A549 (cell line): ENCODE results near the gene VIPR2. TPM values are rescaled to one million over a fixed set of nuclear protein-coding genes. Genes with fewer than 3 reads are reported as not detected.
A peak's percentile ranks its signal among the peaks of the same experiment; 100 is the strongest.

Experiments
- ATAC-seq, 2 experiments: fragments of 200-7000 bp in 1 of 2; fragments of >200 bp in 1 of 2; cut with Nextera tagmentation in 1 of 2; cut with Tn5 transposase in 1 of 2; 3 replicates each; pipeline versions ENCODE4 v1.8.0 to v1.9.1; 2018 to 2020; ENCODE audit warnings: mild to moderate bottlenecking in 1 of 2, moderate library complexity in 1 of 2
- CTCF ChIA-PET: fragments of 300-600 bp; sonication (Branson Sonifier 250); formaldehyde crosslinking; extraction: SDS; loops from one replicate; lab custom pipeline; 2021; ENCODE audit warnings: antibody characterized with exemption, inconsistent platforms; lab: Yijun Ruan, JAX
- POLR2A ChIA-PET: fragments of 350-600 bp; formaldehyde crosslinking; extraction: SDS; loops from one replicate; lab custom pipeline; 2021; ENCODE audit warnings: antibody characterized with exemption, inconsistent platforms; lab: Yijun Ruan, JAX
- DNase-seq, 2 experiments: peaks; one replicate each; pipeline versions ENCODE4 v3.0.0 to v3.0.0-alpha.2; 2011 to 2016; ENCODE audit warnings: low read depth in 1 of 2, low spot score in 1 of 2
- FAIRE-seq: peaks from 2 replicates; lab custom pipeline; 2011; peaks lifted over from hg19 to GRCh38; lab: Jason Lieb, UNC
- H3K27ac ChIP-seq, 2 experiments: fragments of >200 bp; sonication (Bioruptor Twin); formaldehyde crosslinking; 3 replicates each; pipeline ENCODE4 v1.5.1; 2016 to 2017
- H3K4me1 ChIP-seq: fragments of >200 bp; sonication (Bioruptor Twin); formaldehyde crosslinking; 3 replicates; pipeline ENCODE4 v1.6.1; 2016
- H3K4me2 ChIP-seq: fragments of >200 bp; sonication (Bioruptor Twin); formaldehyde crosslinking; 3 replicates; pipeline ENCODE4 v1.6.1; 2016
- H3K4me3 ChIP-seq: fragments of >200 bp; sonication (Bioruptor Twin); formaldehyde crosslinking; 3 replicates; pipeline ENCODE4 v1.5.1; 2016
- H3K9me3 ChIP-seq: fragments of >200 bp; sonication (Bioruptor Twin); formaldehyde crosslinking; 3 replicates; pipeline ENCODE4 v1.6.1; 2016
- CBX8 ChIP-seq: fragments of 200-600 bp; sonication (generic); IDR thresholded peaks from 2 replicates; pipeline ENCODE4 v1.6.1; 2016
- CHD4 ChIP-seq: fragments of 200-600 bp; sonication (generic); IDR thresholded peaks from 2 replicates; pipeline ENCODE4 v1.6.1; 2016; ENCODE audit warnings: antibody characterized with exemption, mild to moderate bottlenecking, borderline replicate concordance
- EP300 ChIP-seq, 2 experiments: fragments of >200 bp; sonication (Bioruptor Twin); formaldehyde crosslinking; IDR thresholded peaks; 2 replicates in 1 of 2; 3 replicates in 1 of 2; pipeline ENCODE4 v1.6.1; 2016 to 2017
- FOSL2 ChIP-seq, 2 experiments: fragments of 450-650 bp in 1 of 2; fragments of >200 bp in 1 of 2; sonication (Bioruptor Twin) in 1 of 2; formaldehyde crosslinking; IDR thresholded peaks; 2 replicates each; pipeline versions ENCODE4 v1.5.0 to v1.6.1; 2016 to 2020; ENCODE audit warnings: mild to moderate bottlenecking in 1 of 2, moderate library complexity in 1 of 2
- HOXA7 ChIP-seq: fragments of 250-450 bp; sonication (Bioruptor Pico); IDR thresholded peaks from 2 replicates; pipeline ENCODE4 v1.5.0; 2020; ENCODE audit warnings: mild to moderate bottlenecking, moderate library complexity
- HOXB13 ChIP-seq: fragments of 250-450 bp; sonication (Bioruptor Pico); IDR thresholded peaks from 2 replicates; pipeline ENCODE4 v1.5.0; 2020; ENCODE audit warnings: low read depth, mild to moderate bottlenecking, moderate library complexity
- HOXB5 ChIP-seq: fragments of 250-450 bp; sonication (Bioruptor Pico); IDR thresholded peaks from 2 replicates; pipeline ENCODE4 v1.5.0; 2020; ENCODE audit warnings: mild to moderate bottlenecking, moderate library complexity
- KDM5A ChIP-seq: fragments of 200-600 bp; sonication (generic); IDR thresholded peaks from 2 replicates; pipeline ENCODE4 v1.6.1; 2016; ENCODE audit warnings: antibody characterized with exemption, mild to moderate bottlenecking
- MYC ChIP-seq: IDR thresholded peaks from 2 replicates; pipeline ENCODE4 v1.6.1; 2012; ENCODE audit warnings: mild to moderate bottlenecking, inconsistent platforms, low read length, improper control_type of control experiment, borderline replicate concordance
- NR3C1 ChIP-seq: fragments of >200 bp; sonication (Bioruptor Twin); formaldehyde crosslinking; IDR thresholded peaks from 3 replicates; pipeline ENCODE4 v1.6.1; 2017
- PHF8 ChIP-seq: fragments of 200-600 bp; sonication (generic); IDR thresholded peaks from 2 replicates; pipeline ENCODE4 v1.6.1; 2016; ENCODE audit warnings: low read depth, mild to moderate bottlenecking, antibody characterized with exemption, moderate library complexity, borderline replicate concordance
- POLR2AphosphoS2 ChIP-seq: conservative IDR thresholded peaks from 2 replicates; pipeline ENCODE4 v1.6.1; 2012; ENCODE audit warnings: low read length, improper control_type of control experiment, inconsistent platforms
- RARB ChIP-seq: fragments of 250-450 bp; sonication (Bioruptor Pico); IDR thresholded peaks from 2 replicates; pipeline ENCODE4 v1.8.0; 2021; ENCODE audit warnings: mild to moderate bottlenecking, moderate library complexity
- RCOR1 ChIP-seq: fragments of 150-350 bp; IDR thresholded peaks from 2 replicates; pipeline ENCODE4 v1.6.1; 2014; ENCODE audit warnings: antibody characterized with exemption, low read length, low read depth
- ZNF302 ChIP-seq: fragments of 250-450 bp; sonication (Bioruptor Pico); IDR thresholded peaks from 2 replicates; pipeline ENCODE4 v1.9.0; 2021; ENCODE audit warnings: inconsistent platforms, mild to moderate bottlenecking, moderate library complexity
- WGBS: methylation state at CpG from one replicate; pipeline ENCODE4 v1.1.6; 2017; ENCODE audit errors: missing lambda C conversion rate; 5-methylcytosine and 5-hydroxymethylcytosine counted together
- polyA plus RNA-seq, 4 experiments: library from polyadenylated mRNA; depleted of rRNA in 3 of 4; stranded (reverse); fragments of >200 nt; fragmentation: RNase III in 1 of 4; extraction: RNeasy Plus Mini Kit Qiagen cat#74134 plus additional on column Dnase treatment in 1 of 4; gene quantifications; 2 replicates in 3 of 4; 3 replicates in 1 of 4; pipeline ENCODE4 v1.2.3, GENCODE V29; 2011 to 2017
- TF ChIP-seq, protein P1 (sequence below): fragments of >200 bp; sonication (Bioruptor Twin); formaldehyde crosslinking; IDR thresholded peaks from 3 replicates; pipeline ENCODE4 v1.6.1; 2016
- TF ChIP-seq, protein P2 (sequence below): fragments of 150-350 bp; IDR thresholded peaks from 2 replicates; pipeline ENCODE4 v1.6.1; 2014; ENCODE audit warnings: low read depth, mild to moderate bottlenecking, low read length
- TF ChIP-seq, protein P3 (sequence below): fragments of 450-650 bp; IDR thresholded peaks from 2 replicates; pipeline ENCODE4 v1.6.1; 2014; ENCODE audit warnings: antibody characterized with exemption

Gene VIPR2
- polyA plus RNA-seq, 2 of the 4 experiments (the other 2 are of a cell fraction), result not detected

GRCh38 chr7:159147246-159147645, 2.6 kb upstream of the VIPR2 start:
- H3K4me3 ChIP-seq, result no peak overlapping the region
- H3K9me3 ChIP-seq, result no peaks in the 10 kb centered on the region
- no peak for ATAC-seq
- DNase-seq, result no peak
- ChIA-PET POLR2A (no interaction called here), CTCF (no interaction called here)
- no peak overlapping the region for H3K4me2 ChIP-seq
- TF ChIP-seq, protein P1, sequence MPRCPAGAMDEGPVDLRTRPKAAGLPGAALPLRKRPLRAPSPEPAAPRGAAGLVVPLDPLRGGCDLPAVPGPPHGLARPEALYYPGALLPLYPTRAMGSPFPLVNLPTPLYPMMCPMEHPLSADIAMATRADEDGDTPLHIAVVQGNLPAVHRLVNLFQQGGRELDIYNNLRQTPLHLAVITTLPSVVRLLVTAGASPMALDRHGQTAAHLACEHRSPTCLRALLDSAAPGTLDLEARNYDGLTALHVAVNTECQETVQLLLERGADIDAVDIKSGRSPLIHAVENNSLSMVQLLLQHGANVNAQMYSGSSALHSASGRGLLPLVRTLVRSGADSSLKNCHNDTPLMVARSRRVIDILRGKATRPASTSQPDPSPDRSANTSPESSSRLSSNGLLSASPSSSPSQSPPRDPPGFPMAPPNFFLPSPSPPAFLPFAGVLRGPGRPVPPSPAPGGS, result no peak
- no peak for TF ChIP-seq RARB (CRISPR knock-in tag)
- TF ChIP-seq CBX8, result no peak
- no peak for TF ChIP-seq HOXB13 (CRISPR knock-in tag)
- no peak for TF ChIP-seq HOXA7 (CRISPR knock-in tag)
- FAIRE-seq, result no peak
- 59% methylated on average over 12 of the region's 13 CpGs for WGBS
- no peaks in the 10 kb centered on the region for H3K4me1 ChIP-seq
- no peak overlapping the region for H3K27ac ChIP-seq

DNA sequence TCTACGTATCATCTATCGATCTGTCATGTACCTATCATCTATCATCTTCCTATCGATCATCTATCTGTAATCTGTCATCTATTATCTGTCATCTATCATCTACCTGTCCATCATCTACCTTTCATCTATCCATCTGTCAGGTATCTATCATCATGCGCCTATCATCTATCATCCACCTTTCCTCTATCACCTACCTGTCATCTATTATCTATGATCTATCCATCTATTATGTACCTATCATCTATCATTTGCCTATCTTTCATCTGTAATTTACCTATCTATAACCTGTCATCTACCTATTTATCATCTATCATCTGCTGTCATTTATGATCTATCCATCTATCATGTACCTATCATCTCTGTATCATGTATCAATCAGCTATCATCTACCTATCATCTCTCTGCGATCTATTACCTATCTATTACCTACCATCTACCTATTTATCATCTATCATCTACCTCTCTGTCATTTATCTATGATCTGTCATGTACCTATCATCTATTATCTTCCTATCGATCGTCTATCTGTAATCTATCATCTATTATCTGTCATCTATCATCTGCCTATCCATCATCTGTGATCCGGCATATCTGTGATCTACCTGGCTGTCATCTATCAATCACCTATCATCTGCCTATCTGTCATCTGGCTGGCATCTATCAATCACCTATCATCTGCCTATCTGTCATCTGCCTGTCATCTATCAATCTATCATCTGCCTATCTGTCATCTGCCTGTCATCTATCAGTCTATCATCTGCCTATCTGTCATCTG, 1.6 kb upstream of the VIPR2 start:
- Histone ChIP-seq H3K4me3 (no peak overlapping the region), H3K4me1 (no peaks in the 10 kb centered on the region), H3K27ac (no peak overlapping the region), H3K4me2 (no peak overlapping the region), H3K9me3 (no peaks in the 10 kb centered on the region)
- POLR2A ChIA-PET, result no interaction called here
- 48% methylated on average over 8 of the region's 8 CpGs for WGBS
- CTCF ChIA-PET, result no interaction called here
- FAIRE-seq (no peak), DNase-seq (no peak), ATAC-seq (no peak)
- TF ChIP-seq POLR2AphosphoS2, result no peak
- no peak for TF ChIP-seq RCOR1
- TF ChIP-seq, protein P2, sequence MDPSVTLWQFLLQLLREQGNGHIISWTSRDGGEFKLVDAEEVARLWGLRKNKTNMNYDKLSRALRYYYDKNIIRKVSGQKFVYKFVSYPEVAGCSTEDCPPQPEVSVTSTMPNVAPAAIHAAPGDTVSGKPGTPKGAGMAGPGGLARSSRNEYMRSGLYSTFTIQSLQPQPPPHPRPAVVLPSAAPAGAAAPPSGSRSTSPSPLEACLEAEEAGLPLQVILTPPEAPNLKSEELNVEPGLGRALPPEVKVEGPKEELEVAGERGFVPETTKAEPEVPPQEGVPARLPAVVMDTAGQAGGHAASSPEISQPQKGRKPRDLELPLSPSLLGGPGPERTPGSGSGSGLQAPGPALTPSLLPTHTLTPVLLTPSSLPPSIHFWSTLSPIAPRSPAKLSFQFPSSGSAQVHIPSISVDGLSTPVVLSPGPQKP, result no peak
- no peak for TF ChIP-seq MYC

DNA sequence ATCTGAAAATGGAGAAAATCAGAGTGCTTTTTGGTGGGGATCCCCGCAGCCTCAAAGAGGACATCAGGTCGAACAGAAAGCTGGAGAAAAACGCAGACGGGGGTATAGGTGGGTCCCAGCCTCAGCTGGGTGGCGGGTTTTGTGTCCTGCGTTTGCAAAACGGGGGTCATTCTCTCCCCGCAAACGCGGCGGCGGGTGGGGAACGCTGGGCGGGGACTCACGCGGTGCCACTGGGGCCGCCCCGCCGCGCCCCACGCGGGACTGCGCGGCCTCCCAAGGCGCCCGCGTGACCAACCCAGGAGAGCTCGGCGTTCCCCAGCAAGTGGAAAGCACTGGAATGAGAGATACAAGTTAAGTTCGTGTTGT, 806 bp upstream of the VIPR2 start:
- CTCF ChIA-PET, result no interaction called here
- no peaks in the 10 kb centered on the region for H3K9me3 ChIP-seq
- no peak for FAIRE-seq
- no peak overlapping the region for H3K27ac ChIP-seq
- TF ChIP-seq, protein P3, sequence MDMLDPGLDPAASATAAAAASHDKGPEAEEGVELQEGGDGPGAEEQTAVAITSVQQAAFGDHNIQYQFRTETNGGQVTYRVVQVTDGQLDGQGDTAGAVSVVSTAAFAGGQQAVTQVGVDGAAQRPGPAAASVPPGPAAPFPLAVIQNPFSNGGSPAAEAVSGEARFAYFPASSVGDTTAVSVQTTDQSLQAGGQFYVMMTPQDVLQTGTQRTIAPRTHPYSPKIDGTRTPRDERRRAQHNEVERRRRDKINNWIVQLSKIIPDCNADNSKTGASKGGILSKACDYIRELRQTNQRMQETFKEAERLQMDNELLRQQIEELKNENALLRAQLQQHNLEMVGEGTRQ, result no peak
- TF ChIP-seq, all 56 proteins: peak for 0
- Histone ChIP-seq H3K4me3 (no peak overlapping the region; the same call in 2 of the 3 replicates), H3K4me2 (peak overlapping the region; percentile 58), H3K4me1 (no peaks in the 10 kb centered on the region)
- ATAC-seq (no peak), DNase-seq (no peak)
- WGBS, result 66% methylated on average over 30 of the region's 30 CpGs
- POLR2A ChIA-PET, result no interaction called here

DNA sequence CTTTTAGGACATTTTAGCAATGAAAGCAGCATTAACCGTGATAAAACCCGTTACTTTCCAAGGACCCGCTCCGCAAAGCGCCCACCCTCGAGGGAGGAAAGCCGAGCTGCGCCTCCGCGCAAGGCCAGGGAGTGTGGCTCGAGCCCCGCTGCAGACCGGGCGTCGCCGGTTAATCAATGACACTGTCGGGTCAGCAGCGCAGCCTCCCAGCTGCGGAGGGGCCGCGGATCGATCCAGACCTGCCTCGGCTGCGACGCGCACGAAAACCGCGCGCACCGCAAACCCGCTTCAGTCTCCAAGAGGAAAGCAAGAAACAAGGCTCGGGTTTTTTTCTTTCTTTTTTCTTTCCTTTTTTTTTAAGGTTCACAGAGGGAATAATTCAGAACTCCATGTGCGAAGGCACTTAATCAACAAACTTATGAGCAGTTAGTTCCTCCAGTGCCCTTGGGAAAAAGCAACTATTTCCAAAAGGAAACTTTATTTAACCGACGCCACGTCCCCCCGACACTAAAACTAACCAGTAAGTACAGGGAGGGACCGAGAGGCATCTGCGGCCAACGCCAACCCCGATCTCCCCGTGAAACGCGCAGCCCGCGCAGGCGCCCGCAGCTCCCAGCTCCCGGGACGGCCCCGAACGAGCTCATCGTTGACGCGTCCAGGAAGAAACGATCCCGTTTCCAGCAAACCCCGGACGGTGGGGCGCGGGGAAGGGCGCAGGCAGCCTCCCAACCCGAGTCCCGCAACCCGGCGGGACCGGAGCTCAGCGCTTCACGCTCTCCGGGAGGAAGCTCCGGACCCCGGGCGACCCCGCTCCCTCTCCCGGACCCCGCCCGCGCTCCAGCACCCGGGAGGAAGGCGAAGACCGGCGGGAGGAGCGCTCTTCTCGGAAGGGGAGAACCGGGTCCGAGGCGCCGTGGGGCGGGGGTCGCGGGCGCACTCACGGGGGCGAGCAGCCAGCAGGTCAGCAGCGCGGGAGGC, 598 bp downstream of the VIPR2 start:
- CTCF ChIA-PET, result no interaction called here

More for the DNA sequence above, 598 bp downstream of the VIPR2 start:
- TF ChIP-seq NR3C1 (no peak), PHF8 (no peak), ZNF302 (CRISPR knock-in tag) (no peak), CBX8 (no peak), HOXB5 (CRISPR knock-in tag) (no peak), CHD4 (no peak), EP300 (IDR thresholded peaks at IDR 0.05) (no peak), KDM5A (no peak), FOSL2 (IDR thresholded peaks at IDR 0.05) (no peak), FOSL2 (CRISPR knock-in tag; IDR thresholded peaks at IDR 0.05) (no peak)
- TF ChIP-seq, protein P1, result no peak
- Histone ChIP-seq H3K4me2 (peak overlapping the region; percentile 58; the same call in 2 of the 3 replicates), H3K27ac (no peak overlapping the region), H3K4me1 (no peaks in the 10 kb centered on the region), H3K9me3 (no peaks in the 10 kb centered on the region), H3K4me3 (peak overlapping the region; percentile 29)
- POLR2A ChIA-PET, result no interaction called here
- DNase-seq (no peak), FAIRE-seq (no peak), ATAC-seq (no peak)
- WGBS, result 84% methylated on average over 87 of the region's 97 CpGs
